Neural cell (in vitro differentiated cells): ENCODE data around the gene WDR38.

Source experiments
- CTCF ChIP-seq: fragments of 450-650 bp; IDR thresholded peaks from 2 replicates; pipeline ENCODE4 v1.5.1; 2014; ENCODE audit warnings: antibody characterized with exemption, mild to moderate bottlenecking, moderate library complexity; ENCODE audit not compliant: poor library complexity, severe bottlenecking
- POLR2AphosphoS5 ChIP-seq: IDR thresholded peaks from 2 replicates; pipeline ENCODE4 v1.6.1; 2012

GRCh38 chr9:124831642-124832364 is 21.5 kb upstream of the WDR38 start:
- TF ChIP-seq CTCF (no peak), POLR2AphosphoS5 (no peak)
